Neural crest cell (in vitro differentiated cells): ENCODE results near the gene TOR1A. TPM values are rescaled to one million over a fixed set of nuclear protein-coding genes. Genes with fewer than 3 reads are reported as not detected.
A peak's percentile ranks its signal among the peaks of the same experiment; 100 is the strongest.
"Not testable (repeated sequence)": the region's sequence is repeated elsewhere in the genome, so short reads cannot be mapped to it uniquely, and the experiment has no call there.

Source experiments
- DNase-seq: peaks from one replicate; pipeline ENCODE4 v3.0.0; 2021; ENCODE audit warnings: low read depth, mixed read lengths, low spot score
- H3K27ac Mint-ChIP-seq: one replicate; pipeline ENCODE4 v1.8.0; 2021; ENCODE audit warnings: mild to moderate bottlenecking, mixed read lengths; ENCODE audit not compliant: unreplicated experiment
- H3K27me3 Mint-ChIP-seq: 2 replicates; pipeline ENCODE4 v1.8.0; 2021; ENCODE audit warnings: low read depth, mild to moderate bottlenecking, mixed read lengths
- H3K36me3 Mint-ChIP-seq: 2 replicates; pipeline ENCODE4 v1.8.0; 2021; ENCODE audit warnings: low read depth, mild to moderate bottlenecking, mixed read lengths
- H3K4me1 Mint-ChIP-seq: 2 replicates; pipeline ENCODE4 v1.8.0; 2021; ENCODE audit warnings: mixed read lengths
- H3K4me3 Mint-ChIP-seq: one replicate; pipeline ENCODE4 v1.8.0; 2021; ENCODE audit warnings: mild to moderate bottlenecking, mixed read lengths
- H3K9me3 Mint-ChIP-seq: 2 replicates; pipeline ENCODE4 v1.8.0; 2021; ENCODE audit warnings: mixed read lengths
- CTCF ChIP-seq: fragments of 200-600 bp; sonication (generic); conservative IDR thresholded peaks from 2 replicates; pipeline ENCODE4 v1.5.0; 2021; ENCODE audit warnings: antibody characterized with exemption, mild to moderate bottlenecking
- total RNA-seq: library from RNA; stranded (reverse); gene quantifications from 2 replicates; pipeline ENCODE4 v1.2.1, GENCODE V29; 2021

Gene TOR1A
- total RNA-seq, 1 donor from 2014 or later: 40.5 TPM

DNA sequence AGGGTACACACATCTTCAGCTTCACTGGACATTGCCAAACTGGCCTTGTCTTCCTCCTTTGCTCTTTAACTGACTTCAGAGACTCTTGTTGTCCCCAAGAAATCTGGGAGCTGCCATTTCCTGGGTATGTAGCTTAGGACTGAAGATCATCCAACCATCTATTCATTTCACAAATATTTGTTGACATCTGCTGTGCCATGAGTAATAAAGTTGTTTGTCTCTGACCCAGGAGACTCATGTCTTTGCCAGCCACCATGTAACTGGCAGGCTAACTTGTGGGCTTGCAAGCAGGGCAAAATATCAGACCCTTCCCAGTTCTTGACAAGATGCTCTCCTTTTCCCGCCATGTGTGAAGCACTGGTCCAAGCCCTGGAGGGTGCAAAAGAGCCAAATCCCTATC, 38.1 kb downstream of the TOR1A start:
- Mint-ChIP-seq H3K27me3 (peaks cover 48% of the 10 kb centered on the region), H3K9me3 (no peaks in the 10 kb centered on the region), H3K4me1 (peaks cover 4% of the 10 kb centered on the region), H3K4me3 (no peak overlapping the region), H3K36me3 (no peaks in the 10 kb centered on the region), H3K27ac (no peak overlapping the region)
- DNase-seq: no peak
- TF ChIP-seq CTCF: no peak

DNA sequence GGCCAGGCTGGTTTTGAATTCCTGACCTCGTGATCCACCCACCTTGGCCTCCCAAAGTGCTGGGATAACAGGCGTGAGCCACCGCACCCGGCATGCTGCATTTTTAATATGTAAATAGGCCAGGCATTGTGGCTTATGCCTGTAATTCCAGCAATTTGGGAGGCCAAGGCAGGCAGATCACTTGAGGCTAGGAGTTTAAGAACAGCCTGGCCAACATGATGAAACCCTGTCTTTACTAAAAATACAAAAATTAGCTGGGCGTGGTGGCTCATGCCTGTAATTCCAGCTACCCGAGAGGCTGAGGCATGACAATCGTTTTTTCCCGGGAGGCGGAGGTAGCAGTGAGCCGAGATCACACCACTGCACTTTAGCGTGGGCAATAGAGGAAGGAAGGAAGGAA, 39.0 kb downstream of the TOR1A start:
- H3K4me1 Mint-ChIP-seq, H3K27ac Mint-ChIP-seq, H3K9me3 Mint-ChIP-seq: not testable (repeated sequence)

GRCh38 chr9:129783516-129784361, 40.2 kb downstream of the TOR1A start:
- DNase-seq: peak; percentile 72
- peaks cover 4% of the 10 kb centered on the region for H3K4me1 Mint-ChIP-seq
- no peak overlapping the region for H3K4me3 Mint-ChIP-seq
- no peak overlapping the region for H3K27ac Mint-ChIP-seq
- no peaks in the 10 kb centered on the region for H3K9me3 Mint-ChIP-seq
- peaks cover 34% of the 10 kb centered on the region for H3K27me3 Mint-ChIP-seq
- TF ChIP-seq CTCF: peak; percentile 93
- no peaks in the 10 kb centered on the region for H3K36me3 Mint-ChIP-seq

More for the DNA sequence above, 39.0 kb downstream of the TOR1A start:
- H3K4me3 Mint-ChIP-seq, H3K36me3 Mint-ChIP-seq, DNase-seq: not testable (repeated sequence)
- peaks cover 43% of the 10 kb centered on the region for H3K27me3 Mint-ChIP-seq

GRCh38 chr9:129781981-129782380, 42.0 kb downstream of the TOR1A start:
- DNase-seq: no peak
- H3K36me3 Mint-ChIP-seq: no peaks in the 10 kb centered on the region

DNA sequence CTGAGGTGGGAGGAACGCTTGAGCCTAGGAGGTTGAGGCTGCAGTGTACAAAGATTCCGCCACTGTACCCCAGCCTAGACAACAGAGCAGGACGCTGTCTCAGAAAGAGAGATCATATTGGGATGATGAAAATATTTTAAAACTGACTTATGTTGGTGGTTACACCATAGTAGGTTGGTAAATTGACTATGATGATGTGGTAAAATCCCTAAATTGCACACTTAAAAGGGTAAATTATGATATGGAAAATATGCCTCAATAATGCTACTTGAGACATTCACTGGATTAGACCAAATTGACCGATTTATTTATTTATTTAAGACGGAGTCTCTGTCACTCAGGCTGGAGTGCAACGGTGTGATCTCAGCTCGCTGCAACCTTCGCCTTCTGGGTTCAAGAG, 42.8 kb downstream of the TOR1A start:
- H3K4me3 Mint-ChIP-seq: no peak overlapping the region
- H3K27me3 Mint-ChIP-seq: peaks cover 14% of the 10 kb centered on the region
- no peaks in the 10 kb centered on the region for H3K9me3 Mint-ChIP-seq
- no peak for DNase-seq
- H3K27ac Mint-ChIP-seq: no peak overlapping the region
- no peaks in the 10 kb centered on the region for H3K36me3 Mint-ChIP-seq
- peaks cover 13% of the 10 kb centered on the region for H3K4me1 Mint-ChIP-seq
- no peak for TF ChIP-seq CTCF

More at GRCh38 chr9:129781981-129782380, 42.0 kb downstream of the TOR1A start:
- H3K27me3 Mint-ChIP-seq: peaks cover 22% of the 10 kb centered on the region
- peak overlapping the region; percentile 71 for H3K27ac Mint-ChIP-seq
- no peak overlapping the region for H3K4me3 Mint-ChIP-seq
- no peaks in the 10 kb centered on the region for H3K9me3 Mint-ChIP-seq
- no peak for TF ChIP-seq CTCF
- H3K4me1 Mint-ChIP-seq: peaks cover 12% of the 10 kb centered on the region

GRCh38 chr9:129779560-129780190, 44.3 kb downstream of the TOR1A start:
- TF ChIP-seq CTCF: no peak
- no peak overlapping the region for H3K27ac Mint-ChIP-seq
- H3K9me3 Mint-ChIP-seq: no peaks in the 10 kb centered on the region
- no peak for DNase-seq
- peaks cover 13% of the 10 kb centered on the region for H3K4me1 Mint-ChIP-seq
- peaks cover 3% of the 10 kb centered on the region for H3K27me3 Mint-ChIP-seq
- no peaks in the 10 kb centered on the region for H3K36me3 Mint-ChIP-seq
- no peak overlapping the region for H3K4me3 Mint-ChIP-seq
